HG02981 (cell line): ENCODE results near the gene CAPG.
"Not testable (repeated sequence)": the region's sequence is repeated elsewhere in the genome, so short reads cannot be mapped to it uniquely, and the experiment has no call there.

Experiments used
- ATAC-seq: cut with Tn5 transposase; IDR thresholded peaks from one replicate; pipeline ENCODE4 v1.9.1; 2021; ENCODE audit warnings: mild to moderate bottlenecking, moderate library complexity; ENCODE audit not compliant: unreplicated experiment

Gene CAPG

GRCh38 chr2:85367180-85367579 lies 43.0 kb downstream of the CAPG start:
- no peak for ATAC-seq

GRCh38 chr2:85362653-85363387 lies 47.3 kb downstream of the CAPG start:
- not testable (repeated sequence) for ATAC-seq

DNA sequence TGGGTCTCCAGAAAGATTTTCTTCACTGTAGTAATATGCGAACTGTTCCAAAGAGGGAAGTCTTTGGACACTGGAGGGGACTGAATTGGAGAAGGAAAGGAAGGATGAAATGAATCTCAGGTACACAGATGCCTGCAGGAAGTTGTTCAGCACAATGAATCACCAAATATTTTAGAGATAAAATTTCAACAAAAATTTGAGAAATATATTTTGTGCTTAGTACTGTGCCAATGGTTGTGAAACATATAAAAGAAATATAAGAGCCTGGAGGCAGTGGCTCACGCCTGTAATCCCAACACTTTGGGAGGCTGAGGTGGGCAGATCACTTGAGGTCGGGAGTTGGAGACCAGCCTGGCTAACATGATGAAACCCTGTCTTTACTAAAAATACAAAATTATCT lies 52.4 kb downstream of the CAPG start:
- no peak for ATAC-seq

- ATAC-seq, result no peak
These were observed 54.0 kb downstream of the CAPG start for GRCh38 chr2:85356186-85356585.

- no peak for ATAC-seq
These were observed 54.6 kb downstream of the CAPG start for GRCh38 chr2:85355521-85355920.

DNA sequence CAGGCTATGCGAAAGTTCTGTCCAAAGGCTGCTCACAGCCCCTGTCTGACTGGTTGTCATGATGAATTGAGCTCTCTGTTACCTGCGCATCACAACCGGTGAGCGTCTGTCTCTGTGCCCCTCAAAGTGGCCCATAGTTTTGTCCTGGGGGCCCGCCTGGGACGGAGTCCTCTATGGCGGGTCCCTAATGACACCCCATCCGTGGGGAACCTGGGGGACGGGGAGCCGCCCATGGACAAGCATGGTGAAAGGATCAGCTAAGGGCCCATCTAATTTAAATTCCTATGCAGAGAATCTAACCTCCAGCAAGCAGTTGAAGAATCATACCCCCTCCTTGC lies 55.1 kb downstream of the CAPG start:
- no peak for ATAC-seq

DNA sequence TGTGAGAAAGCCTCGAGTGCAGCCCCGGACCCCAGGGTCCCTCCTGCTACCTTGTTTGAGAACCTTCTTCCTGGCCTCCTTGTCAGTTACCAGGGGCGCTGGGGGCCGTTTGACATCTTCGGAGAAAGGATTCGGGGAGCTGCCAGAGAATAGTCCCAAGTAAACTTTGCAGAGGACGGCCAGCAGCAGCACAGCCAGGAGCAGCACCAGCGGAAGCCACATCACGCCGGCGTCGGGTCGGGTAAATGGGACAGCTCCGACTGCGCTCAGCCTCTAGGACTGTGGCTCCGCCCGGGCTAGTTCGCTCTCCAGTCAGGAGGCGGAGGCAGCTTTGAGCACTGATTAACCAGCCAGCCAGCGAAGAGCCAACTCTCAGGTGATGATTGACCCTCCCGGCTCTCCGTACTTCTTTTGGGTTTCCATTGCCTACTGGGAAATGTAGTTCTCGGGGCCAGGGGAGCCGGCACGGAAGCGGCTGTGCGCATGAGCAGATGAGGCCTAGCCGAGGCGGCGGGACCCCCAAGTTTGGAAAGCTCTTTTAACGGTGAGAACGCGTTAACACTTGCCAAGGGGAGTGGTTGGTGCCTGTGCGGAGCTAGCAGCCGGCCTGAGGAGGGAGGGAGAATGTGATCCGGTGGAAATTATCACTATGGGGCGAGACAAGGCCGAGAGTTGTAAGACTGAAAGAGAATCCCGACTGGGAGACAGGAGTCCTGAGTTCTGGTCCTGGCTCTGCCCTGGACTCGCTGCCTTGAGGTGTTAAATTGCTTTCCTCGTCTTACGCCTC lies 55.7 kb downstream of the CAPG start, which contains the start of the genes ELMOD3 and RETSAT:
TSS of gene ELMOD3 (plus strand) at position 484 of the 787 bp plus-strand sequence. CDS start 2,430 bp downstream, outside the sequence.
TSS of gene RETSAT (minus strand) at position 243 of the 787 bp plus-strand sequence. CDS start at position 222, 21 bp downstream.
- ATAC-seq, result peak; percentile 97

GRCh38 chr2:85353876-85354285 lies 56.3 kb downstream of the CAPG start:
- no peak for ATAC-seq

DNA sequence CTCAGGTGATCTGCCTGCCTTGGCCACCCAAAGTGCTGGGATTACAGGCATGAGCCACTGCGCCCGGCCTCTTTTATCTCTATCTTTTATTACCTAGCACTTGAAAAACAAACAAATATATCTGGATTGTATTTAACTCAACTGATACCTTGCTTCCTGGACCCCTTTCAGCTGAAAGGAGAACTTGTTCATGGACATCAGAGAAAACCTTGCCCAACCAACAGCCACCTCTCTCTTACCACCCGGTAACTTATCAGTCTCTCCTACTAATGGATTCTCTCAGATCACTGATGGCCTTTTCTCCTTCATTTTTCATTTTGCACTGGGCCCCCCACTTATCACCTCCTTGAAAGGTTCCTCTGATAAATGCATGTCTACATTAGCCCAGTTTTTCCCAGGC lies 62.6 kb downstream of the CAPG start:
- no peak for ATAC-seq
